ENCODE data around the gene BDKRB1. TPM values are rescaled to one million over a fixed set of nuclear protein-coding genes. Genes with fewer than 3 reads are reported as not detected.

BDKRB1 gene
- total and polyA plus RNA-seq, 2 donors (not counting 1 experiment from before 2014, with no cell fraction given), result 5.4 to 22.5 TPM

DNA sequence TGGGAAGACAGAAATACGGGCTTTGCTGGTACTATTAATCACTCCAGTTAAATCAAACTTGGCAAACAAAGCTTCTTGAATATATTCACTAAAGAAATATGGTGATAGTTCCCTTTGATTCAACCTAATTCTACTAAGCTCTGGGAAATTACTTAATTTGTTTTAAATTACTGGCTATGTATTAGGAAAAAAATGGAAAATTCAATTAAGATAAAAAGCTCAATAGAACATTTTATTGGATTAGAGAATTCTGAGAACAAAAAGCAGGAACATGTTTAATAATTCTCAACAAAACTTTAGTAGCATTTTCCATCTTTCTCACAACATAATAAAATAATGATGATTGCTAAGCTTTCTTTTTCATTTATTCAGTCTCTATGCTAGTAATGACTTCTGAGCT lies 30.2 kb downstream of the BDKRB1 start:
- DNase-seq (ENCODE audit: low read depth in 2 of 2), result no peak
- Histone ChIP-seq H3K36me3 (ENCODE audit: control insufficient read depth, insufficient read depth, low read length) (peaks cover 9% of the 10 kb centered on the region), H3K27ac (ENCODE audit: insufficient read depth, low read length) (no peak overlapping the region), H3K79me2 (ENCODE audit: control insufficient read depth, insufficient read depth, low read length) (no peaks in the 10 kb centered on the region), H3K4me3 (replicated peaks in 1 of 4; ENCODE audit: control extremely low read depth in 1 of 4, insufficient read depth in 1 of 4, low read depth in 3 of 4, low read length in 4 of 4) (peak overlapping the region in 1 of 4 experiments; percentile 10), H3K4me1 (ENCODE audit: control insufficient read depth, extremely low read depth, insufficient read depth, low read length) (no peaks in the 10 kb centered on the region), H2AFZ (ENCODE audit: low read length) (no peak overlapping the region), H3K9me3 (ENCODE audit: control insufficient read depth, insufficient read depth, low read depth, low read length) (no peaks in the 10 kb centered on the region), H4K20me1 (ENCODE audit: control insufficient read depth, extremely low read depth, insufficient read depth, low read length) (no peaks in the 10 kb centered on the region), H3K9ac (ENCODE audit: insufficient read depth, low read length) (no peak overlapping the region), H3K27me3 (ENCODE audit: control insufficient read depth, insufficient read depth, low read length) (no peaks in the 10 kb centered on the region), H3K4me2 (ENCODE audit: extremely low read depth, insufficient read depth, low read length) (no peak overlapping the region)
- TF ChIP-seq CTCF (conservative IDR thresholded peaks at IDR 0.05 in 1 of 2, IDR thresholded peaks at IDR 0.05 in 1 of 2; ENCODE audit: low read depth in 1 of 2, low read length in 2 of 2), result no peak
- TF ChIP-seq EZH2 (IDR thresholded peaks at IDR 0.05; ENCODE audit: low read length, missing control alignments), result no peak

DNA sequence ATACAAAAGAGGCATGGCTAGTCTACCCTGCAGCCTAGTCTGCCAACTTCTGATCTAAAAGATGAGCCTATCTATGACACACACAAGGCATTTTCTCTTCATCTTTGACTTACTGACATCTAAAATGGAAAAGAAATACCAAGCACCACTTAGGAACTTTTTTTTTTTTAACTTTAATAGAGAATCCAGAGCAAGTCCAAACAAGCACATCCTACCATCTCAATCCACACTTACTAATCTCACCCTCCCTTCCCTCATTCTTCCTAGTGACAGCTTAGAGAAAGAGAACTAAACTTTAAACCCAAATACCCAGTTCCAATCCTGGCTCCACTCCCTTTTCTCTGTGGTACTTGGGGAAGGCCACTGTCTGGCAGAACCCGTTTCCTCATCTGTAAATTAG lies 31.8 kb downstream of the BDKRB1 start:
- Histone ChIP-seq H3K79me2 (ENCODE audit: control insufficient read depth, insufficient read depth, low read length) (no peaks in the 10 kb centered on the region), H3K27me3 (ENCODE audit: control insufficient read depth, insufficient read depth, low read length) (no peaks in the 10 kb centered on the region), H3K9ac (ENCODE audit: insufficient read depth, low read length) (no peak overlapping the region), H3K27ac (ENCODE audit: insufficient read depth, low read length) (no peak overlapping the region), H3K4me1 (ENCODE audit: control insufficient read depth, extremely low read depth, insufficient read depth, low read length) (no peaks in the 10 kb centered on the region), H4K20me1 (ENCODE audit: control insufficient read depth, extremely low read depth, insufficient read depth, low read length) (no peaks in the 10 kb centered on the region), H3K36me3 (ENCODE audit: control insufficient read depth, insufficient read depth, low read length) (peaks cover 9% of the 10 kb centered on the region), H3K4me2 (ENCODE audit: extremely low read depth, insufficient read depth, low read length) (no peak overlapping the region), H2AFZ (ENCODE audit: low read length) (no peak overlapping the region), H3K4me3 (replicated peaks in 1 of 4; ENCODE audit: control extremely low read depth in 1 of 4, insufficient read depth in 1 of 4, low read depth in 3 of 4, low read length in 4 of 4) (no peak overlapping the region), H3K9me3 (ENCODE audit: control insufficient read depth, insufficient read depth, low read depth, low read length) (no peaks in the 10 kb centered on the region)
- no peak for DNase-seq (ENCODE audit: low read depth in 2 of 2)
- TF ChIP-seq CTCF (conservative IDR thresholded peaks at IDR 0.05 in 1 of 2, IDR thresholded peaks at IDR 0.05 in 1 of 2; ENCODE audit: low read depth in 1 of 2, low read length in 2 of 2) (no peak), EZH2 (IDR thresholded peaks at IDR 0.05; ENCODE audit: low read length, missing control alignments) (no peak)

- H3K4me2 ChIP-seq (ENCODE audit: extremely low read depth, insufficient read depth, low read length), result no peak overlapping the region
- H3K4me3 ChIP-seq (replicated peaks in 1 of 4; ENCODE audit: control extremely low read depth in 1 of 4, insufficient read depth in 1 of 4, low read depth in 3 of 4, low read length in 4 of 4), result no peak overlapping the region
- TF ChIP-seq CTCF (conservative IDR thresholded peaks at IDR 0.05 in 1 of 2, IDR thresholded peaks at IDR 0.05 in 1 of 2; ENCODE audit: low read depth in 1 of 2, low read length in 2 of 2), result no peak
- TF ChIP-seq EZH2 (IDR thresholded peaks at IDR 0.05; ENCODE audit: low read length, missing control alignments), result no peak
- H2AFZ ChIP-seq (ENCODE audit: low read length), result no peak overlapping the region
- no peaks in the 10 kb centered on the region for H3K79me2 ChIP-seq (ENCODE audit: control insufficient read depth, insufficient read depth, low read length)
- no peaks in the 10 kb centered on the region for H3K4me1 ChIP-seq (ENCODE audit: control insufficient read depth, extremely low read depth, insufficient read depth, low read length)
- H3K27me3 ChIP-seq (ENCODE audit: control insufficient read depth, insufficient read depth, low read length), result no peaks in the 10 kb centered on the region
- no peaks in the 10 kb centered on the region for H3K9me3 ChIP-seq (ENCODE audit: control insufficient read depth, insufficient read depth, low read depth, low read length)
- H4K20me1 ChIP-seq (ENCODE audit: control insufficient read depth, extremely low read depth, insufficient read depth, low read length), result no peaks in the 10 kb centered on the region
- no peak overlapping the region for H3K27ac ChIP-seq (ENCODE audit: insufficient read depth, low read length)
- H3K9ac ChIP-seq (ENCODE audit: insufficient read depth, low read length), result no peak overlapping the region
- no peak for DNase-seq (ENCODE audit: low read depth in 2 of 2)
- peaks cover 6% of the 10 kb centered on the region for H3K36me3 ChIP-seq (ENCODE audit: control insufficient read depth, insufficient read depth, low read length)
These were observed 38.2 kb downstream of the BDKRB1 start for GRCh38 chr14:96294246-96294645.

All from fibroblast of lung (primary cell).